Prostate gland (tissue), 2 donors: Measurements from ENCODE around the gene LMAN2L.

Experiments used
- POLR2A ChIP-seq: fragments of 450-650 bp; IDR thresholded peaks from one replicate; pipeline ENCODE4 v1.6.1; 2016; ENCODE audit warnings: antibody characterized with exemption, mild to moderate bottlenecking
- POLR2AphosphoS5 ChIP-seq: sonication (generic); formaldehyde crosslinking; IDR thresholded peaks from one replicate; pipeline ENCODE4 v1.6.1; 2017; ENCODE audit warnings: antibody characterized with exemption
- TF ChIP-seq, protein P1 (sequence below), 4 experiments: fragments of 200-600 bp in 2 of 4; fragments of 450-650 bp in 2 of 4; sonication (generic) in 2 of 4; IDR thresholded peaks; 1 replicate in 3 of 4; 2 replicates in 1 of 4; pipeline ENCODE4 v1.5.1; 2016 to 2019; ENCODE audit warnings: antibody characterized with exemption in 4 of 4, mild to moderate bottlenecking in 2 of 4, moderate library complexity in 2 of 4

DNA sequence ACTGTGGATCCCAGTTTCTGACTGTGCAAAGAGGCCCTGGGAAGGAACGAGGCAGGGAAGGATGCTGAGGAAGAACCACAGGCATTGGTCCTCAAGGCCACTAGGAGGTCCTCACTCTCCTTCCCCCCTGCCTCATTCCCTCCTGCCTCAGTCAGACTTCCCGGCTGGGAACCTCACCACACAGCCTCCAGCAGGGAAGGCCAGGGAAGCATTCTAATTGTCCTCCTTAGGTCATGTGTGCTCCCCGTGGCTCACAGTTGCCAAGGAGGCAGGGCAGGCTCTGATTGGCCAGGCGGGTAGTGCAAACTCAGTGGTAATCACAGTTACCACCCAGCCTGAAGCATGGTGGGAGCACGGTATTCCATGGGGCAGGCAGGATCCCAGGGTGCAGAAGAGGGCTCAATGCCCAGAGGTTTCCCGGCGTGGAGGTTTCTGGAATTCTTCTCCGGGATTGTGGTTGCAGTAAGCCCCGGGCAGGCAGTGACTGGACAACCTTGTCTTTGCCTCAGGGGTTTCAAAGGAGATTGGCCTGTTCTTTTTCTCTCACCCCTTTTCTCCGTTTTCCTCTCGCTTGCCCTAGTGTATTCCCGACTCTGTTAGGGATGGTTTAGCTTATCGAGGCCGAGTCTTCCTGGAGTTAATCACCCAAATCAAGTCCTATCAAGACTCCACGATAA lies 70.2 kb downstream of the LMAN2L start:
- TF ChIP-seq, protein P1, sequence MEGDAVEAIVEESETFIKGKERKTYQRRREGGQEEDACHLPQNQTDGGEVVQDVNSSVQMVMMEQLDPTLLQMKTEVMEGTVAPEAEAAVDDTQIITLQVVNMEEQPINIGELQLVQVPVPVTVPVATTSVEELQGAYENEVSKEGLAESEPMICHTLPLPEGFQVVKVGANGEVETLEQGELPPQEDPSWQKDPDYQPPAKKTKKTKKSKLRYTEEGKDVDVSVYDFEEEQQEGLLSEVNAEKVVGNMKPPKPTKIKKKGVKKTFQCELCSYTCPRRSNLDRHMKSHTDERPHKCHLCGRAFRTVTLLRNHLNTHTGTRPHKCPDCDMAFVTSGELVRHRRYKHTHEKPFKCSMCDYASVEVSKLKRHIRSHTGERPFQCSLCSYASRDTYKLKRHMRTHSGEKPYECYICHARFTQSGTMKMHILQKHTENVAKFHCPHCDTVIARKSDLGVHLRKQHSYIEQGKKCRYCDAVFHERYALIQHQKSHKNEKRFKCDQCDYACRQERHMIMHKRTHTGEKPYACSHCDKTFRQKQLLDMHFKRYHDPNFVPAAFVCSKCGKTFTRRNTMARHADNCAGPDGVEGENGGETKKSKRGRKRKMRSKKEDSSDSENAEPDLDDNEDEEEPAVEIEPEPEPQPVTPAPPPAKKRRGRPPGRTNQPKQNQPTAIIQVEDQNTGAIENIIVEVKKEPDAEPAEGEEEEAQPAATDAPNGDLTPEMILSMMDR (IDR thresholded peaks at IDR 0.05): no peak
- TF ChIP-seq POLR2A (no peak), POLR2AphosphoS5 (no peak)
